ENCODE data around the gene CDCA4. TPM values are rescaled to one million over a fixed set of nuclear protein-coding genes. Genes with fewer than 3 reads are reported as not detected.

Gene CDCA4
- polyA plus RNA-seq, 1 experiment = 6.8 TPM

GRCh38 chr14:105047283-105048016 lies 26.6 kb upstream of the CDCA4 start:
- Histone ChIP-seq H3K27ac (ENCODE audit: low read depth, low read length) (no peak overlapping the region), H3K27me3 (ENCODE audit: control insufficient read depth, insufficient read depth, low read length) (peaks cover 13% of the 10 kb centered on the region), H3K4me3 (ENCODE audit: low read depth, low read length) (no peak overlapping the region), H3K9me3 (ENCODE audit: control insufficient read depth, insufficient read depth, low read length) (peaks cover 5% of the 10 kb centered on the region; the same call in 1 of the 2 replicates)
- no peak for TF ChIP-seq CTCF (IDR thresholded peaks at IDR 0.05; ENCODE audit: low read depth, low read length)
- POLR2A ChIA-PET = interaction anchor here (0.7 kb wide), 1 partner anchor 126 kb away, joined by 5 read pairs; no protein-coding TSS in a partner anchor
- DNase-seq (ENCODE audit: low read depth, low spot score) = no peak
- CTCF ChIA-PET = interaction anchor here (1.1 to 5.2 kb wide), 5 partner anchors 27 to 221 kb away, joined by 3 to 127 read pairs (median 5); partner anchors contain the start of gene CDCA4

- Histone ChIP-seq H3K9me3 (ENCODE audit: control insufficient read depth, insufficient read depth, low read length) (peaks cover 5% of the 10 kb centered on the region; the same call in 1 of the 2 replicates), H3K4me3 (ENCODE audit: low read depth, low read length) (no peak overlapping the region), H3K27ac (ENCODE audit: low read depth, low read length) (no peak overlapping the region), H3K27me3 (ENCODE audit: control insufficient read depth, insufficient read depth, low read length) (peaks cover 13% of the 10 kb centered on the region)
- TF ChIP-seq CTCF (IDR thresholded peaks at IDR 0.05; ENCODE audit: low read depth, low read length) = no peak
- ChIA-PET POLR2A (interaction anchor here (0.7 kb wide), 1 partner anchor 125 kb away, joined by 5 read pairs; no protein-coding TSS in a partner anchor), CTCF (interaction anchor here (0.8 to 5.2 kb wide), 26 partner anchors 11 to 278 kb away, joined by 3 to 127 read pairs (median 6); partner anchors contain the start of genes CDCA4 and CLBA1)
- DNase-seq (ENCODE audit: low read depth, low spot score) = no peak
Measured at GRCh38 chr14:105046891-105047282, 26.0 kb upstream of the CDCA4 start.

- ChIA-PET CTCF (interaction anchor here (0.6 to 5.2 kb wide), 46 partner anchors 8 to 324 kb away, joined by 3 to 127 read pairs (median 4); partner anchors contain the start of genes AHNAK2, CDCA4, CLBA1 and GPR132), POLR2A (interaction anchor here (0.9 to 1.2 kb wide), 2 partner anchors 25 to 41 kb away, joined by 3 read pairs; partner anchors contain the start of gene CDCA4)
- DNase-seq (ENCODE audit: low read depth, low spot score) = peak; percentile 44
- Histone ChIP-seq H3K9me3 (ENCODE audit: control insufficient read depth, insufficient read depth, low read length) (no peaks in the 10 kb centered on the region; the same call in 1 of the 2 replicates), H3K27ac (ENCODE audit: low read depth, low read length) (no peak overlapping the region), H3K27me3 (ENCODE audit: control insufficient read depth, insufficient read depth, low read length) (peaks cover 13% of the 10 kb centered on the region), H3K4me3 (ENCODE audit: low read depth, low read length) (no peak overlapping the region)
- peak; percentile 99 for TF ChIP-seq CTCF (IDR thresholded peaks at IDR 0.05; ENCODE audit: low read depth, low read length)
Measured at GRCh38 chr14:105045710-105046326, 24.9 kb upstream of the CDCA4 start.

GRCh38 chr14:105043641-105044040 lies 22.8 kb upstream of the CDCA4 start:
- H3K27me3 ChIP-seq (ENCODE audit: control insufficient read depth, insufficient read depth, low read length) = peaks cover 13% of the 10 kb centered on the region
- H3K9me3 ChIP-seq (ENCODE audit: control insufficient read depth, insufficient read depth, low read length) = no peaks in the 10 kb centered on the region; the same call in 1 of the 2 replicates
- ChIA-PET CTCF (interaction anchor here (2.7 to 5.2 kb wide), 2 partner anchors 69 to 145 kb away, joined by 20 to 127 read pairs; no protein-coding TSS in a partner anchor), POLR2A (no interaction called here)
- no peak for DNase-seq (ENCODE audit: low read depth, low spot score)
- no peak overlapping the region for H3K27ac ChIP-seq (ENCODE audit: low read depth, low read length)
- no peak overlapping the region for H3K4me3 ChIP-seq (ENCODE audit: low read depth, low read length)
- no peak for TF ChIP-seq CTCF (IDR thresholded peaks at IDR 0.05; ENCODE audit: low read depth, low read length)
